ENCODE data around the gene ARHGAP8.

Gene ARHGAP8

GRCh38 chr22:44804327-44804726, 52.0 kb downstream of the ARHGAP8 start:
- DNase-seq (ENCODE audit: low spot score) = no peak

- no peak for DNase-seq (ENCODE audit: low spot score)
These were observed 53.3 kb downstream of the ARHGAP8 start for GRCh38 chr22:44805711-44806110.

- DNase-seq (ENCODE audit: low spot score) = no peak
These were observed 54.9 kb downstream of the ARHGAP8 start for GRCh38 chr22:44807232-44807631.

- no peak for DNase-seq (ENCODE audit: low spot score)
These were observed 55.7 kb downstream of the ARHGAP8 start for GRCh38 chr22:44807915-44808690.

- no peak for DNase-seq (ENCODE audit: low spot score)
These were observed 57.1 kb downstream of the ARHGAP8 start for GRCh38 chr22:44809456-44809855.

GRCh38 chr22:44811141-44811540, 58.8 kb downstream of the ARHGAP8 start:
- DNase-seq (ENCODE audit: low spot score) = no peak

- DNase-seq (ENCODE audit: low spot score) = no peak
These were observed 61.0 kb downstream of the ARHGAP8 start for GRCh38 chr22:44813416-44813815.

GRCh38 chr22:44814266-44815098, 62.1 kb downstream of the ARHGAP8 start:
- no peak for DNase-seq (ENCODE audit: low spot score)

- no peak for DNase-seq (ENCODE audit: low spot score)
These were observed 63.0 kb downstream of the ARHGAP8 start for GRCh38 chr22:44815099-44816070.

- no peak for DNase-seq (ENCODE audit: low spot score)
These were observed 63.8 kb downstream of the ARHGAP8 start for GRCh38 chr22:44816141-44816540.

GRCh38 chr22:44818727-44819126, 66.4 kb downstream of the ARHGAP8 start:
- no peak for DNase-seq (ENCODE audit: low spot score)

- DNase-seq (ENCODE audit: low spot score) = no peak
These were observed 67.7 kb downstream of the ARHGAP8 start for GRCh38 chr22:44819966-44820631.

GRCh38 chr22:44821741-44822475, 69.5 kb downstream of the ARHGAP8 start:
- no peak for DNase-seq (ENCODE audit: low spot score)

GRCh38 chr22:44822534-44822933, 70.2 kb downstream of the ARHGAP8 start:
- no peak for DNase-seq (ENCODE audit: low spot score)

GRCh38 chr22:44823396-44823795, 71.0 kb downstream of the ARHGAP8 start:
- DNase-seq (ENCODE audit: low spot score) = no peak

- no peak for DNase-seq (ENCODE audit: low spot score)
These were observed 71.4 kb downstream of the ARHGAP8 start for GRCh38 chr22:44823806-44824205.

GRCh38 chr22:44824271-44824670, 71.9 kb downstream of the ARHGAP8 start:
- no peak for DNase-seq (ENCODE audit: low spot score)

- no peak for DNase-seq (ENCODE audit: low spot score)
These were observed 73.2 kb downstream of the ARHGAP8 start for GRCh38 chr22:44825310-44826150.

- no peak for DNase-seq (ENCODE audit: low spot score)
These were observed 75.4 kb downstream of the ARHGAP8 start for GRCh38 chr22:44827666-44828190.

- DNase-seq (ENCODE audit: low spot score) = peak; percentile 13
These were observed 75.8 kb downstream of the ARHGAP8 start for GRCh38 chr22:44828193-44828592.

All from hematopoietic multipotent progenitor cell treated with erythropoietin and hydrocortisone succinate and interleukin-3 and kit ligand, for 15 days (in vitro differentiated cells).